Measurements from ENCODE around the gene TMEM151B.

TMEM151B gene
- total RNA-seq, result 0 to 0.65 (median 0.03) reads per million in 18 experiments

DNA sequence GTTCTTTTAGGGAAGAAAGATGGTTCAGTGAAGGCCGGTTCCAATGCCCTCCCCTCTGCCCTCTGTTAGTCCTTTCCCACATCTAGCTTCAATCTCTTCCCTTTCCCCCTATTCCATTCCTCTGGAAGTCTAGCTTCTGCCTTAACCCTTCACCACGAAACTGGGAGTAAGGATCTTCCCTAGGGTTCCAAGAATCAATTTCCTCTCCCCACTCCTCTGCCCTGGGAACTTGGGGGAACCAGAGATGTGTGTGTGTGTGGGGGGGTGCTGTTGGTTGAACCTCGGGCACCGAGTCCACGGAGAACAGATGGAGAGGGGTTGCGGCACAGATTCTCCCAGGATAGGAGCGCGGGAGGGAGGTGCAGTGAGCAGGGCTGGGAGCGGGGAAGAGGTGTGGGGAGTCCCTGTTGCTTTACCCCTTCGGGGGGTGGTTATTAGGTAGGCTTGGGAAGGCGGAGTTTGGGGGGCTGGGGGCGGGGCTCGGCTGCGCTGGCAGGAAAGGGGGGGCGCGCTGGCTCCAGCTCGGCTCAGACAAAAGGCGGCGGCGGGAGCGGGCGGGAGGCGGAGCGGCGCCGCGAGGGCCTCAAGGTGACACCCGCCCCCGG is at the start of gene TMEM151B:
TMEM151B (plus strand) TSS at position 530 of the 605 bp plus-strand sequence. CDS start 293 bp downstream, outside the sequence.
- no peak for DNase-seq

- DNase-seq, result no peak
These were observed 49.3 kb upstream of the TMEM151B start for GRCh38 chr6:44220913-44221290.

GRCh38 chr6:44221291-44221960 is 48.8 kb upstream of the TMEM151B start:
- peak; percentile 76 to 81 for DNase-seq

DNA sequence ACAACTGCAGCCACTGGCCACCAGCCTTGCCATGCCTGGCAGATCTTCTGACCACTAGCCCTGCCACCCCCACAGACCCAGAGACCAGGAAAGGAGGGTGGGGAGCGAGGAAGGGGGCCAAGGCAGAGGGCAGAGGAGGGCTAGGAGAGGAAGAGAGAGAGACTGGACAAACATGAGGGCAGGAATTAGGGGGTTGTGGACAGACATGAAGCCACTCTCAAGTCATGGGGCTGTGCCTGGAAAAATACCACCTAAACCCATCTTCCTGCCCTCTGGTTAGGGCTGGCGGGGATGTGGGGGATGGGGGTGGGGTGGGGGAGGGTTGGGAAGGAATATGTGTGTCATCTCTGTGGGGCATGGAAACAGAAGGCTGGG is 48.3 kb upstream of the TMEM151B start:
- DNase-seq, result no peak

DNA sequence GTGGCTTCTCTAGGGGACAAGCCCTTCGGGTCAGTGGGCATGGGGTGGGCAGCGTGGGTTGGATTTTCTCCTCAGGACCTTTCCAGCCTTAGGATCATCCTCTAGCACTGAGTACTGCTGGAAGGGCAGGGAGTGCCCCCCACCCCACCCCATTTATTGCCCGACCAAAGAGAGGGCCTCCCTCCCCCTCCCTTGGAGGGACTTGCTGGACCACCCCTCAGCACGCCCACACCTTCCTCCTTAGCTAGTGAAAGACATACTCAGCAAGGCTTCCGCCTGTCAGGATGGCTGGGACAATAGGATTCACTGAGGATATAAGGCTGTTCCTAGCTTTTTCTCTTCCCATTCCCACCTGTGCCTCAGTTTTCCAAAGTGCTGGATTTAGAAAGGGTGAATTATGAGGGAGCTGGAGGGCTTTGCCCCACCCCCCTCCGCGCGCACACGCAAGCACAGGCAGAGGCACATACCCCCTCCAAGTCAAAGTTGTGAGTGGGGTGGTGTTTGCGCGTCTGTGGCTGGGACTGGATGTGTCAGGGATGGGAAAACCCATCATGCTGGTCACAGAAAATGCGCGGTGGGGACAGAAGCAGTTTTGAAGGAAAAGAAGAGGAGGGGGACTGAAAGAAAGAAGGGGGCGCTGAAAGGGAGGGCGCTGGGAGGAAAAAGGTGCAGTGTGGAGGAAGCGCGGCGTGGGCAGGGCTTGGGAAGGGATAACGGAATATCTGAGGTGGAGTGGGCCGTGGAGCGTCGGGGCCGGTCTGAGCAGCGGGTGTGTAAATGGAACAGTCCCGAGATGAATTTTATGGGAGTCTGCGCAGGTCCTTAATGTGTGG is 47.5 kb upstream of the TMEM151B start:
- DNase-seq, result no peak

- peak; percentile 48 to 54 for DNase-seq
These were observed 46.8 kb upstream of the TMEM151B start, which contains the start of gene SLC29A1 for GRCh38 chr6:44223319-44224028. Gene SLC29A1, plus strand, starts transcription at chr6:44223595. Its CDS starts 3,719 bp downstream, at chr6:44227314.

- no peak for DNase-seq
These were observed 46.0 kb upstream of the TMEM151B start for GRCh38 chr6:44224029-44224964.

GRCh38 chr6:44224965-44225305 is 45.3 kb upstream of the TMEM151B start:
- DNase-seq, result no peak

- DNase-seq, result no peak
These were observed 44.5 kb upstream of the TMEM151B start for GRCh38 chr6:44225579-44226325.

DNA sequence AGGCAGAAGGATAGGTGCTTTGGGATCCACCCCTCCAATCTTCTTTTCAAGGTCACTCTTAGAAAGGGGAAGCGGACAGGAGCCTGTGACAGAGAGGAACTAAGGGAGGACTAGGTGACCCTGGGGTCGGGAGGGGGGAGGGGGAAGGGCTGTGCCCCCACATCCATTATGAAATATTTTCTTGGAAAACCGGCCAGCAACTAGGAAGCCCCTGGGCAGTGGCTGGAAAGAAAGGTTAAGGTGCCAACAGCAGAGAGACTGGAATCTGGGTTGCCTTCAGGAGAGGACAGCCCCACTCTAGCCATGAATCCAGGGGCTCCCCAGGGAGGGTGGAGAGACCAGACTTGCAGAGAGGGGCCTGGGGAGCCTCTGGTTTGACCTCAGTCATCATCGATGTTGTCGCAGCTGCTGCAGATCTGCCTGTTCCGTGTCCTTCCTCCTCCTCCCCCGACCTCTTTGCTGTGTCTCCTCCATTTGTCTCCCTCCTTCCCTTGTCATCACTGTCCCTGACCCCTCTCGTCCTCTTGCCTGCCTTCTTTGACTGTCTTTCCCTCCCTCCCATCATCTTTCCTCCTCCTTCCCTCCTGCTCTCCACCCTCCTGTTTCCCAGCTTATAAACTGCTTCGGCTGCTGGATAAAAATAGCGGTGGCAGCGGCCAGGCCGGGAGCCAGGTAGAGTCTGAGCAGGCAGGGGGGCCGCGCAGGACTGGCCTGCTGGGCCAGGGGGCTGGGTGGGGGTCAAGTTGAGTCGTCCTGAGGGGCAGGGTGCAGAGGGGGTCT is 43.7 kb upstream of the TMEM151B start:
- no peak for DNase-seq

- no peak for DNase-seq
These were observed 43.0 kb upstream of the TMEM151B start for GRCh38 chr6:44227148-44227793.

DNA sequence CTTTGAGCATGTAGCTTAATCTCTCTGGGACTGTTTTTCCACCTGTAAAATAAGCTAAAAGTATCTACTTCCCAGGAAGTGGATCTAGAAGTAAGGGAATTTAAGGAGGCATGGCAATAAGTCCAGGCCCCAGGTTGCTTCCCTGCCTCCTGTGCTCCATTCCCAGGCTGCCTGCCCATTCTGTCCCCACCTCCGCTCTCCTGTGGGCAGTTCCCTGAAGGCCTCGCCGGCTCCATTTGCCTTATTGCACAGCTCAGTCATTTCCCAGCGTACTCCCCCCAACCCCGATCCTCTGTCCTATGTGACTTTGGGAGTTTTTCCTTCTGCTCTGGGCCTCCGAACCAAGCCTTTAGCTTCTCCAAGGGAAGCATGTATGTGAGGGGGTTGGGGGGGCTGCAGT is 42.2 kb upstream of the TMEM151B start:
- DNase-seq, result no peak

DNA sequence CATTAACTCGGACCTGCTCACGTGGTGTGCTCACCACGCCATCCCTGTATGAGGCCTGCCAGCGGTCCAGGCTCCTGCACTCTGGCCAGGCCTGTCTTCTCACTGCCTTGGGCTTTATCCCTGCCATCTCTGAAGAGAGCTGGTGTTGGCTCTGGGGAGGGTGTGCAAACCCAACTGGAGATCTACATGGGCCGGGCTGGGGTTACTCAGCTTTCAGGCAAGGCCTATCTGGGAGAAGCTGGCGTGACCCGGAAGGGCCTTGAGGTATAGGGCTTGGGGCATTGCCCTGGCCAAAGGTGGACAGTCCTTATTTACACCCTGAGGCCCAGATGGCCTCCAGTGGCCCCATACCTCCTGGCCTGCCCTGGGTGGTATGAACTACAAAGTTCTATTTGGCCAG is 41.8 kb upstream of the TMEM151B start:
- no peak for DNase-seq

DNA sequence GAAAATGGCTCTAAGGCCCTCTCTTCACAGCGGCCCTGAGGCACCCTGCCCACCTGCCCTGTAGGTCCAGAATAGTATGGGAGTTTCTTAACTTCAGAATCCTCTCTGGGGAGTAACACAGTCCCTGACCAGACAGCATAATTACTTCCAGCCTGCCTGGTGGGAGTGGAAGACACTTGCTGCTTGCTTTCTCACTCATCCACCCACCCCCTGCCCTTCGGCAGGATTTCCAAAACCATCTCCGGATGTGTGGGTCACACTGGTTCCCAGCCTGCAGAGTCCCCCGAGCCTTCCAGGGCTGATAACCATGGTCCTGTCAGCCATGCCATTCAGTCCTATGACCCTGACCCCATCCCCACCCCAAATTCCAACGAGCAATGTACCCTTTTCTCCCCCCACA is 41.4 kb upstream of the TMEM151B start:
- DNase-seq, result peak in 1 of 2 donors; percentile 56

DNA sequence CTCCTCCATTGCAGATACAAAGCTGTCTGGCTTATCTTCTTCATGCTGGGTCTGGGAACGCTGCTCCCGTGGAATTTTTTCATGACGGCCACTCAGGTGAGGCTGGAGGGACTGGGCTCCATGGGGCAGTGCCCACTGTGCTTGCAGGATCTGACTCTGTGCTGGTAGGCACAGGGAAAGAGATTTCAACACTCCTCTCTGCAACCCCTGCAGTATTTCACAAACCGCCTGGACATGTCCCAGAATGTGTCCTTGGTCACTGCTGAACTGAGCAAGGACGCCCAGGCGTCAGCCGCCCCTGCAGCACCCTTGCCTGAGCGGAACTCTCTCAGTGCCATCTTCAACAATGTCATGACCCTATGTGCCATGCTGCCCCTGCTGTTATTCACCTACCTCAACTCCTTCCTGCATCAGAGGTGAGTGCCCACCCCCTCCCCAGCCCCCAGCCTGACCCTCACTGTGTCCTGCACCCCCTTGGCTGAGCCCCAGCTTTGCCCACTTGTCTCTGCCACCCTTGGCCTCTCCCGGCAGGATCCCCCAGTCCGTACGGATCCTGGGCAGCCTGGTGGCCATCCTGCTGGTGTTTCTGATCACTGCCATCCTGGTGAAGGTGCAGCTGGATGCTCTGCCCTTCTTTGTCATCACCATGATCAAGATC is 40.7 kb upstream of the TMEM151B start:
- DNase-seq, result peak; percentile 52 to 77

- no peak for DNase-seq
These were observed 40.1 kb upstream of the TMEM151B start for GRCh38 chr6:44230034-44230675.

DNA sequence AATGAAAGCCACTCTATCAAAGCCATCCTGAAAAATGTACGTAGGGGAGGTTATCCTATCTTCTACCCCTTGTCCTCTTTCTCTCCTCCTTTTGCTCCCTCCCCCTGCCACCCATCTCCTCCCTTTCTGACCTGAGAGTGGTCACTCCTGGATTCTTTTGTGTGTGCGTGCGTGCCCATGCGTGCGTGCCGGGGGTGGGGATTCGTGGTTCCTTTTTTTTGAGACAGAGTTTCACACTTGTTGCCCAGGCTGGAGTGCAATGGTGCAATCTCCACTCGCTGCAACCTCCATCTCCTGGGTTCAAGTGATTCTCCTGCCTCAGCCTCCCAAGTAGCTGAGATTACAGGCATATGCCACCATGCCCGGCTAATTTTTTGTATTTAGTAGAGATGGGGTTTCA is 38.8 kb upstream of the TMEM151B start:
- DNase-seq, result peak in 1 of 2 donors; percentile 48

Data from inflammatory macrophage (primary cell).